Fibroblast of skin of scalp (primary cell): ENCODE data around the gene USP12.

ENCODE experiments used
- DNase-seq: peaks from one replicate; pipeline ENCODE4 v3.0.0-alpha.2; 2013

USP12 gene

GRCh38 chr13:27120811-27121210, 50.8 kb downstream of the USP12 start:
- DNase-seq, result peak; percentile 15

DNA sequence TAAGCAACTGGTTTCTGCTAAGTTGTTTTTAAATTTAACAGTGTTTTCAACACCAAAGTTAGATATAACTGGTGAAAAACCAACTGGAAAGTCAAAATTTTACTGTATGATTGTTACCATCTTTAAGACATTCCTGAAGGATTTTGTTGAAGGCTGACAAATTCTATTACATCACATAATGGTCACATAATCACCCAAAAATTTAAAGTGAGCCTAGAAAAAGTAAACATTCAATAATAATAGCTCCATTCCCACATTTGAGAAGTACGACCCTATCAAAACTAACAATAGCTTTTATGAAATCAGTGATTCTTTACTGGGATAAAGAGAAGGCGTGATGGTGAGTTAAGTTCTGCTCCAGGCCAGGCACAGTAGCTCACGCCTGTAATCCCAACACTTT, 51.6 kb downstream of the USP12 start:
- peak; percentile 31 for DNase-seq

GRCh38 chr13:27118428-27119054, 53.1 kb downstream of the USP12 start:
- DNase-seq, result no peak

DNA sequence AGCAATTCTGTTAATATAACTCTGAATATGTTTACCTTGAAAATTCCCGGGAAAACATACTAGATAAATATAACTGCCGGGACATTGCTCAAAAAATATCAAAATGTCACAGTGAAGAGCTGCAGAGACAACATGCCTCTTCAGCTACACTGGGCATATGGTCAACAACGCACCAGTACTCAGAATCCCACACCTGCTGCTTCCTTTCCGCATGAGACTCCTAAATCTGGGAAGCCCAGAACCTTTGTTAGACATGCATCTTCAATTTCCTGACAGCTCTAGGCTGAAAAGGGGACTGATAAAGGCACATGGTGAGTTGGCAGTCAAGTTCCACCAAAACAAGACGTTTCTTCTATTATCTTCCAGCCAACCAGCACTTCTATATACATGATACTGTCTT, 53.7 kb downstream of the USP12 start:
- no peak for DNase-seq

GRCh38 chr13:27117158-27117557, 54.5 kb downstream of the USP12 start:
- peak; percentile 8 for DNase-seq

- no peak for DNase-seq
These were observed 58.2 kb downstream of the USP12 start for GRCh38 chr13:27113436-27113835.

DNA sequence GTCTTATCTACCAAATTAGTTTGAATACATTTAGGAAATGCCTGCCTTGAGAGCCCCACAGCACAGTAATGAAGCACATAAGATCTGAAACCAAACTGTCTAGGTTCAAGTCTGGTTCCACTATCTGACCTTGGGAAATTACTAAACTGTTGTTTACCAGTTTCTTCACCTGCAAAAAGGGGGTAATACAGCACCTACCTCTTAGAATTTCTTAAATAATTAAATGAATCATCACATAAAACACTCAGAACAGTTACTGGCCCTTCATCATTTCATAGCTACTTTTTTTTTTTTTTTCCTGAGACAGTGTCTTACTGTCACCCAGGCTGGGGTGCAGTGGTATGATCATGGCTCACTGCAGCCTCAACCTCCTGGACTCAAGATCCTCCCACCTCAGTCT, 59.6 kb downstream of the USP12 start:
- no peak for DNase-seq

DNA sequence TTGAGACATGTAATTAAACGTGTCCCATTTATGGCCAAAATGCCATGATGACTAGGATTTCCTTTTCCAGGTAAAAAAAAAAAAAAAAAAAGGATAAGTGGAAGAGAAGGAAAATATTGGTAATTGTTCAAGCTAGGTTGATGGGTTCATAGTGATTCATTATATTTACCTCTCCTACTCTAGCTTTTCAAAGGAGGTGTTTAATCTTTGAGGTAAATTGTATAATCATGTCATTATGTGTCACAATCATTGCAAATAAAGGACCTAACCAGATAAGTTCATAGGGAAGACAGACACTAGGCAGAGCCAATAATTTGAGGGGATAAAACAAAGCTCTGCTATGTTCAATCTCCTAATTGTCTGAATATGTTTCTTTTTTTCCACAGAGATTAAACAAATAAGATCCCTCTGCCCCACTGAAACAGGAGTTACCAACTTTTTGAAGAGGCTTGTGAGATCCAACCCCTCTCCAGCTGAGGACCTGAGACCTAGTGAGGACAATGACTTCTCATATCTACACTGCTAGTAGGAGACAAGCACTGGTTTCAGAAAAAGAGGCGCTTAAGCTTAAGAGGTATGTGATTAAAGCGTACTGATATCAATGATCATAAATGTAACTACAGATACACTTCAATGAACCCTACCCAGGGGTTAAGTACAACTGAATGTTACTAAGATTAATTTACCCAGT, 61.4 kb downstream of the USP12 start:
- DNase-seq, result no peak

DNA sequence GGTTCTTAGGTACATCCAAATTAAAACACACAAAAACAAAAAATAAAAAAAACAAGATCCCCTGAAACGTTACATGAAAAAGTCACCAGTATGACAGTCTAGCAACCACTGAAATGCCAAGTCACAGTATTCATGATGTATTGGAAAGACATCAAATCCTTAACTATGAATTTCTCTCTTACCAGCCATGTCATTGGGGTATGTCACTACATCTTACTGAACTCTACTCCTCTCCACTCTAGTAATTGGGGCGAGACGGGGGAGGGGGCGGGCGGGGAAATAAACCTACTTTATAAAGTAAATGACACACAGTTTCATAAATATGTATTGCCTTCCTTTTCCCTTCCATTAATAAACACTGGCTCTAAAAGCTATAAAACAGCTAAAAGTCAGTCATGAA, 65.5 kb downstream of the USP12 start:
- DNase-seq, result no peak

- no peak for DNase-seq
These were observed 67.0 kb downstream of the USP12 start for GRCh38 chr13:27104606-27105005.

GRCh38 chr13:27101847-27102246, 69.8 kb downstream of the USP12 start:
- DNase-seq, result no peak

GRCh38 chr13:27101289-27101688, 70.3 kb downstream of the USP12 start:
- DNase-seq, result no peak

GRCh38 chr13:27097691-27098090, 73.9 kb downstream of the USP12 start:
- no peak for DNase-seq

- DNase-seq, result no peak
These were observed 80.2 kb downstream of the USP12 start for GRCh38 chr13:27091451-27091850.

- DNase-seq, result no peak
These were observed 83.0 kb downstream of the USP12 start for GRCh38 chr13:27088619-27089018.

DNA sequence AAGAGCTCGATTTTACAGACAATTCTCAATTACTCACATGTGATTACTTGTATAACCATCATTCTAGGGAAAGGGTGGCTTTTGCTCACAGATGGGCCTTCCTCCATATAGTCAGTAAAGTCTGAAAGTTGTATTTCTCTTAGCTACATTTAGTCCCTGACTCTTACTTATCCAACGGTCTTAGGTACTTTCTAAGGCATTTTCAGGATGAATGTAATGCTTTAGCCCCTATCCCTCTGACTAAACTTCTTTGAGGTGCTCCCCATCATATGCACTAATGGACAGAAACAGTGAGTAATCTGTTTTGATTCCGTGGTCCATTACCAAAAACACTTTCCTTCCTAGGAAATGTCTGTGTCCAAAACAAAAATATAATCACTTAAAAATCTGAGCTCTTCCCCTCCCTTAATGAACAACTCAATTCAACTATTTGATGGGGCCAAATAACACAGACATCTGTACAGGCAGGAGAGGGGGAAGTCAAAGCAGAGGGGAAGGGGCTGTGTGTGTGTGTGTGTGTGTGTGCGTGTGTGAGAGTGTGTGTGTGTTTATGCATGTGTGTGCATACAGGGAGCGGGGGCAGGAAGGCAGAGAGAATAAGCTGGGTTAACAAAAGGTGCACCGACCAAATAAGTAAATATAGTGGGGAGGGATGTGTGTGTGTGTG, 84.9 kb downstream of the USP12 start:
- DNase-seq, result no peak

DNA sequence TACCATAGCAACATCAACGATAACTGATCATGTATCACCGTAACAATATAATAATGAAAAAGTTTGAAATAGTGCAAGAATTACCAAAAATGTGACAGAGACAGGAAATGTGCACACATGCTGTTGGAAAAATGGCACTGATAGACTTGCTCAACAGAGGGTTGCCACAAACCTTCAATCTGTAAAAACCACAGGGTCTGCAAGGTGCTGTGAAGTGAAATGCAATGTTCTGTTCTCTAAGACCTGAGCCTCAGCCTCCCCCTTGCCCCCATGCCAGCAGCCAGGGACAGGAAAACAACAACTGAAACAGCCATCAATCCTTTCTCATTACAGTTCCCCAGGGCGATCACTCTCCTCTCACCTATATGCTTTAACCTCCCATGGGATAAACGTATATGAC, 88.4 kb downstream of the USP12 start:
- no peak for DNase-seq

GRCh38 chr13:27081893-27082679, 89.5 kb downstream of the USP12 start:
- DNase-seq, result no peak

DNA sequence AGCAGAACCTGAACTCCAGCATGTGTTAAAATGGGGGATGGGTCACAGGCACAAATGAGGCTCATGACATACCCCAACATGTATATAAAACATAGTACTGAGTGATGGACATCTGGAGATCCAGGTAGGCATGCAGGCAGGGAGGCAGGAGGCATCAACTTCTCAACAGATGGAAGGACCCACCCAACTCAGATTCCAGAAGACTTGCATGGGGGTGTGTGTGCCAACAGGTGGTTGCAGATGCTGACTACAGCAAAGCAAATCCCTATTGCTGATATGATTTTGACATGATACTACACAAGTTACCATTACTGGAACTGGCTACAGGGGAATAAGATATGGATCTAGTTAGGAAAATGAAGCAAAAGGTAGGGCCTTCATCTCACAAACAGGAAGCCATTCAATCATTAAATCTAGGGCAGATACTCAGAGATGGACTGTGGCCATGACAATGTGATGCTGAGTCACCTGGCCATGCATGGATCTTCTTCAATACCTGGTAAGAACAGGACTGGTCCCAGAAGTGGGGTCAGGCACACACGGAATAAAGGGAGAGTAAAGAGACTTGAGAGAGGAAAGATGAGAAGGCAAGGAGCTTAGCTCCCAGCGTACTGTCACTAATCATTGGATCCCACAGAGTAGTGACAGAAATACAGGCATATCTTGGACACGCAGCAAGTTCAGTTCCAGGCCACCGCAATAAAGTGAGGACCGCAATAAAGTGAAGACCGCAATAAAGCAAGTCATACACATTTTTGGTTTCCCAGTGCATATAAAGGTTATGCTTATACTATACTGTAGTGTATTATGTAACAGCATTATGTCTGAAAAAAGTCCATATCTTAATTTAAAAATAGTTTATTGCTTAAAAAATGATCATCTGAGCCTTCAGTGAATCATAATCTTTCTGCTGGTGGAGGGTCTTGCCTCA, 91.3 kb downstream of the USP12 start:
- DNase-seq, result no peak

DNA sequence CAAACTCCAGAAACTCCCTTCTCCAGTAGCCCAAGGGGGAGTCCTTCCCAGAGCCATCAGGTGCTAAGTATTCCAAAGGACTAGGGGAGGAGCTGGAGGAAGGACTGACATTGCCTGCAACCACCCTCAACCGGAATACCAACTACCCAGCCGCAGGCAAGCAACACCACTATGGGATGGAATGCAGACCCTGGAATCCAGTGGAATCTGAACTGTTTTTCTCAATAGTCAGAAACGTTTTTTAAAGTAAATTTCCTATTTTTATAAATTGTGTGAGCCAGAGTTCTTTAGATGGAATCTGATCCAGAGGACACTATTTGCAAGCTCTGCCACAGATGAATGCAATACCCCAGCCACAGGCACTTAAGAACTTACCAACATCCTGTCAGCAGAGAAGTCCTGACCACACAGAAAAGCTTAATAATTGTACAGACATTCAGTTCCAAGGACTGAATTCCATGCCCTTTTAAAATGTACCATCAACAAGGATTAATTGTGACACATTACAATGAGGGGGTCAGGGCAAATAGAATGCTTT, 92.1 kb downstream of the USP12 start:
- DNase-seq, result peak; percentile 85

GRCh38 chr13:27077451-27077850, 94.2 kb downstream of the USP12 start:
- DNase-seq, result peak; percentile 15

DNA sequence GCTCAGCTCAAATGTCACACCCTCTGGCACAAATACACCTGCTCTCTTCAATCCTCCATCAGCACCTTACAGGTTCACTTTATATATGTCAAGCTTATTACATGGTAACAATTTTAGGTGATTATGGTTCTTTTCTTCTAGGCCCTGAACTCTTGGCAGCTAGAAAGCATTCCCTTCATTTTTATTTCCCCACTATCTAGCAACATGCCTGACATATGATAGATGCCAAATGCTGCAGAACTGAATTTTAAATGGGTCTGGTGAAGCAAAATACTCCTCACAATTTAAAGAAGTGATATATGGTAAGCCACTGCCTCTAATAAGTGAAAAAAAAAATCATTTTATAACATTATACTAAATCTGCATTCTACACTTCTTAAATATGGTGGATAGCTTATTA, 95.2 kb downstream of the USP12 start:
- no peak for DNase-seq
